ENCODE measurements around the gene ADM2. TPM values are rescaled to one million over a fixed set of nuclear protein-coding genes. Genes with fewer than 3 reads are reported as not detected.
A peak's percentile ranks its signal among the peaks of the same experiment; 100 is the strongest.

Gene ADM2
- total and polyA plus RNA-seq, 3 experiments from 2014 or later = 0.24 to 3.5 (median 3.4) TPM

GRCh38 chr22:50443801-50444625 lies 37.3 kb upstream of the ADM2 start:
- ChIA-PET POLR2A (interaction anchor here (0.6 to 1.8 kb wide), 3 partner anchors 28 to 184 kb away, joined by 3 to 5 read pairs (median 5); partner anchors contain the start of gene SCO2), CTCF (interaction anchor here (2.0 to 3.1 kb wide), 5 partner anchors 26 to 176 kb away, joined by 6 to 14 read pairs (median 9); partner anchors contain the start of gene SCO2)
- no peak overlapping the region for H3K27ac ChIP-seq (ENCODE audit: low read depth, low read length)
- peaks cover 22 to 38% (median 24%) of the 10 kb centered on the region in 3 donors for H3K4me1 Mint-ChIP-seq
- H3K4me3 ChIP-seq (ENCODE audit: low read length) = no peak overlapping the region
- H3K36me3 Mint-ChIP-seq = peaks cover 0 to 64% (median 4%) of the 10 kb centered on the region in 3 donors
- H3K27me3 ChIP-seq (ENCODE audit: insufficient read depth, low read length, poor library complexity, severe bottlenecking) = no peaks in the 10 kb centered on the region
- no peak overlapping the region for H3K4me3 Mint-ChIP-seq
- peak in 1 of 5 donors; percentile 47 for DNase-seq
- H3K27ac Mint-ChIP-seq = peak overlapping the region; percentile 80 to 95 (median 86)
- H3K9me3 ChIP-seq (ENCODE audit: low read length) = no peaks in the 10 kb centered on the region
- peaks cover 19% of the 10 kb centered on the region for H3K4me1 ChIP-seq (ENCODE audit: insufficient read depth, low read length)
- H3K27me3 Mint-ChIP-seq = no peaks in the 10 kb centered on the region
- no peaks in the 10 kb centered on the region for H3K9me3 Mint-ChIP-seq
- peaks cover 18% of the 10 kb centered on the region for H3K36me3 ChIP-seq (ENCODE audit: insufficient read depth, low read length)

- Mint-ChIP-seq H3K9me3 (no peaks in the 10 kb centered on the region), H3K27me3 (no peaks in the 10 kb centered on the region), H3K27ac (peak overlapping the region in 7 of 8 donors; percentile 63 to 95 (median 84)), H3K36me3 (peaks cover 0 to 65% (median 5%) of the 10 kb centered on the region in 3 donors), H3K4me1 (peaks cover 25 to 40% (median 27%) of the 10 kb centered on the region in 3 donors), H3K4me3 (peak overlapping the region in 4 of 7 donors; percentile 45 to 62 (median 55))
- H3K27me3 ChIP-seq (ENCODE audit: insufficient read depth, low read length, poor library complexity, severe bottlenecking) = no peaks in the 10 kb centered on the region
- H3K36me3 ChIP-seq (ENCODE audit: insufficient read depth, low read length) = peaks cover 20% of the 10 kb centered on the region
- DNase-seq = no peak
- H3K27ac ChIP-seq (ENCODE audit: low read depth, low read length) = no peak overlapping the region
- peaks cover 19% of the 10 kb centered on the region for H3K4me1 ChIP-seq (ENCODE audit: insufficient read depth, low read length)
- ChIA-PET POLR2A (interaction anchor here (0.6 to 1.9 kb wide), 6 partner anchors 21 to 185 kb away, joined by 3 to 10 read pairs (median 4); partner anchors contain the start of gene SCO2), CTCF (interaction anchor here (0.9 to 3.1 kb wide), 6 partner anchors 25 to 175 kb away, joined by 4 to 14 read pairs (median 8); partner anchors contain the start of gene SCO2)
- no peaks in the 10 kb centered on the region for H3K9me3 ChIP-seq (ENCODE audit: low read length)
- H3K4me3 ChIP-seq (ENCODE audit: low read length) = no peak overlapping the region
Measured at GRCh38 chr22:50444663-50445062, 36.7 kb upstream of the ADM2 start.

GRCh38 chr22:50445071-50445879 lies 36.1 kb upstream of the ADM2 start:
- Histone ChIP-seq H3K4me1 (ENCODE audit: insufficient read depth, low read length) (peaks cover 19% of the 10 kb centered on the region), H3K4me3 (ENCODE audit: low read length) (no peak overlapping the region), H3K36me3 (ENCODE audit: insufficient read depth, low read length) (peaks cover 15% of the 10 kb centered on the region), H3K27me3 (ENCODE audit: insufficient read depth, low read length, poor library complexity, severe bottlenecking) (no peaks in the 10 kb centered on the region), H3K9me3 (ENCODE audit: low read length) (no peaks in the 10 kb centered on the region), H3K27ac (ENCODE audit: low read depth, low read length) (no peak overlapping the region)
- DNase-seq = peak in 4 of 5 donors; percentile 49 to 76 (median 64)
- peak overlapping the region; percentile 63 to 95 (median 86) for H3K27ac Mint-ChIP-seq
- ChIA-PET POLR2A (interaction anchor here (0.8 to 1.9 kb wide), 4 partner anchors 20 to 176 kb away, joined by 3 to 10 read pairs (median 4); partner anchors contain the start of gene SCO2), CTCF (interaction anchor here (0.9 to 2.7 kb wide), 7 partner anchors 25 to 175 kb away, joined by 3 to 14 read pairs (median 4); partner anchors contain the start of gene SCO2)
- H3K36me3 Mint-ChIP-seq = peaks cover 0 to 63% (median 5%) of the 10 kb centered on the region in 3 donors
- peaks cover 27 to 43% (median 29%) of the 10 kb centered on the region in 3 donors for H3K4me1 Mint-ChIP-seq
- H3K4me3 Mint-ChIP-seq = peak overlapping the region in 6 of 7 donors; percentile 38 to 64 (median 55)
- H3K27me3 Mint-ChIP-seq = no peaks in the 10 kb centered on the region
- no peaks in the 10 kb centered on the region for H3K9me3 Mint-ChIP-seq

- peak overlapping the region in 5 of 7 donors; percentile 34 to 68 (median 58) for H3K4me3 Mint-ChIP-seq
- POLR2A ChIA-PET = interaction anchor here (1.2 to 1.9 kb wide), 3 partner anchors 24 to 175 kb away, joined by 3 to 10 read pairs (median 5); partner anchors contain the start of gene SCO2
- CTCF ChIA-PET = interaction anchor here (0.8 to 2.3 kb wide), 5 partner anchors 12 to 174 kb away, joined by 3 to 9 read pairs (median 4); no protein-coding TSS in a partner anchor
Measured at GRCh38 chr22:50445880-50446707, 35.2 kb upstream of the ADM2 start.

GRCh38 chr22:50446708-50447575 lies 34.4 kb upstream of the ADM2 start:
- Mint-ChIP-seq H3K9me3 (no peaks in the 10 kb centered on the region), H3K36me3 (peaks cover 0 to 69% (median 15%) of the 10 kb centered on the region in 3 donors), H3K27ac (peak overlapping the region in 2 of 8 donors; percentile 34 to 54), H3K4me1 (peaks cover 29 to 43% (median 33%) of the 10 kb centered on the region in 3 donors), H3K27me3 (no peaks in the 10 kb centered on the region), H3K4me3 (no peak overlapping the region)
- ChIA-PET CTCF (interaction anchor here (0.8 kb wide), 1 partner anchor 11 kb away, joined by 3 read pairs; no protein-coding TSS in a partner anchor), POLR2A (no interaction called here)
- peaks cover 19% of the 10 kb centered on the region for H3K4me1 ChIP-seq (ENCODE audit: insufficient read depth, low read length)
- H3K9me3 ChIP-seq (ENCODE audit: low read length) = no peaks in the 10 kb centered on the region
- H3K4me3 ChIP-seq (ENCODE audit: low read length) = no peak overlapping the region
- no peak for DNase-seq
- no peak overlapping the region for H3K27ac ChIP-seq (ENCODE audit: low read depth, low read length)
- no peaks in the 10 kb centered on the region for H3K27me3 ChIP-seq (ENCODE audit: insufficient read depth, low read length, poor library complexity, severe bottlenecking)
- peaks cover 15% of the 10 kb centered on the region for H3K36me3 ChIP-seq (ENCODE audit: insufficient read depth, low read length)

More at GRCh38 chr22:50445880-50446707, 35.2 kb upstream of the ADM2 start:
- Histone ChIP-seq H3K36me3 (ENCODE audit: insufficient read depth, low read length) (peaks cover 15% of the 10 kb centered on the region), H3K4me3 (ENCODE audit: low read length) (no peak overlapping the region), H3K27me3 (ENCODE audit: insufficient read depth, low read length, poor library complexity, severe bottlenecking) (no peaks in the 10 kb centered on the region), H3K27ac (ENCODE audit: low read depth, low read length) (no peak overlapping the region), H3K4me1 (ENCODE audit: insufficient read depth, low read length) (peaks cover 19% of the 10 kb centered on the region), H3K9me3 (ENCODE audit: low read length) (no peaks in the 10 kb centered on the region)
- peaks cover 28 to 43% (median 29%) of the 10 kb centered on the region in 3 donors for H3K4me1 Mint-ChIP-seq
- peak overlapping the region; percentile 54 to 89 (median 80) for H3K27ac Mint-ChIP-seq
- H3K36me3 Mint-ChIP-seq = peaks cover 0 to 69% (median 10%) of the 10 kb centered on the region in 3 donors
- no peak for DNase-seq
- no peaks in the 10 kb centered on the region for H3K9me3 Mint-ChIP-seq
- H3K27me3 Mint-ChIP-seq = no peaks in the 10 kb centered on the region

GRCh38 chr22:50447576-50448551 lies 33.5 kb upstream of the ADM2 start:
- Mint-ChIP-seq H3K27ac (peak overlapping the region in 7 of 8 donors; percentile 29 to 91 (median 64)), H3K4me1 (peaks cover 31 to 43% (median 35%) of the 10 kb centered on the region in 3 donors), H3K27me3 (no peaks in the 10 kb centered on the region), H3K36me3 (peaks cover 0 to 70% (median 17%) of the 10 kb centered on the region in 3 donors), H3K9me3 (no peaks in the 10 kb centered on the region), H3K4me3 (peak overlapping the region in 1 of 7 donors; percentile 13)
- CTCF ChIA-PET = no interaction called here
- H3K9me3 ChIP-seq (ENCODE audit: low read length) = no peaks in the 10 kb centered on the region
- H3K4me3 ChIP-seq (ENCODE audit: low read length) = no peak overlapping the region
- H3K27ac ChIP-seq (ENCODE audit: low read depth, low read length) = no peak overlapping the region
- no peak for DNase-seq
- POLR2A ChIA-PET = no interaction called here
- no peaks in the 10 kb centered on the region for H3K27me3 ChIP-seq (ENCODE audit: insufficient read depth, low read length, poor library complexity, severe bottlenecking)
- peaks cover 19% of the 10 kb centered on the region for H3K4me1 ChIP-seq (ENCODE audit: insufficient read depth, low read length)
- peaks cover 15% of the 10 kb centered on the region for H3K36me3 ChIP-seq (ENCODE audit: insufficient read depth, low read length)

Data from CD8-positive, alpha-beta memory T cell (primary cell).